ENCODE data around the gene RNF145.

GRCh38 chr5:159199225-159199624, 10.1 kb downstream of the RNF145 start:
- TF ChIP-seq CTCF (conservative IDR thresholded peaks at IDR 0.05; ENCODE audit: low read depth, low read length) (no peak), EZH2 (IDR thresholded peaks at IDR 0.05; ENCODE audit: low read length, unreplicated experiment) (no peak)

Data from PC-3 (cell line).